ENCODE measurements around the gene FAM32A. TPM values are rescaled to one million over a fixed set of nuclear protein-coding genes. Genes with fewer than 3 reads are reported as not detected.
A peak's percentile ranks its signal among the peaks of the same experiment; 100 is the strongest.

The FAM32A gene
- polyA plus RNA-seq, 4 donors: 82.3 to 205 (median 151) TPM

DNA sequence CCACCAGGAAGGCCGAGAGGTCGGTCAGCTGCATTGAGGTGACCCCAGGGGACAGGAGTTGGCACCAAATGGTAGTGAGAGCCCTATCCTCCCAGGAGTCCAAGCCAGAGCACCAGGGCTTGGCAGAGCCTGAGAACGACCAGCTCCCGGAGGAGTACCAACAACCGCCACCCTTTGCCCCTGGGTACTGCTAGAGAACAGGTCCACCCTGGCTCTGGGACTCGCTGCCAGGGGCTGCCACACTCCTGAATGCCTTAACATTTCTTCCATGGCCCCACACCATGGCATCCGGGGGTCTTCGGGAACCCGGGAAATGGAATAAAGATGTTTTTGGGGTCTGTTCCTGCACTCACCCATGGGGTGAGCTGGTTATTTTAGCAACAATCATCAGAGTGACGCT lies 27.6 kb upstream of the FAM32A start:
- H3K9me3 ChIP-seq (ENCODE audit: control insufficient read depth in 2 of 2, insufficient read depth in 1 of 2, low read depth in 1 of 2, low read length in 1 of 2): no peaks in the 10 kb centered on the region
- DNase-seq (no peak), FAIRE-seq (no peak)
- 81 to 85% (median 81%) methylated on average over 10 of the region's 10 CpGs for WGBS, 3 donors
- no peak overlapping the region for H3K4me3 ChIP-seq (ENCODE audit: low read depth in 1 of 3, low read length in 3 of 3)
- peaks cover 0 to 47% (median 27%) of the 10 kb centered on the region in 3 donors for H3K36me3 ChIP-seq (ENCODE audit: control insufficient read depth in 3 of 3, insufficient read depth in 2 of 3, low read depth in 1 of 3, low read length in 3 of 3)
- no peak overlapping the region for H3K27ac ChIP-seq (ENCODE audit: low read depth in 1 of 3, low read length in 2 of 3)
- no peaks in the 10 kb centered on the region for H3K4me1 ChIP-seq (ENCODE audit: control insufficient read depth in 3 of 3, insufficient read depth in 2 of 3, low read depth in 1 of 3, low read length in 2 of 3)
- H3K27me3 ChIP-seq (ENCODE audit: control insufficient read depth in 3 of 3, insufficient read depth in 3 of 3, low read length in 3 of 3): no peaks in the 10 kb centered on the region

- 88 to 92% (median 90%) methylated on average over 5 of the region's 5 CpGs for WGBS, 3 donors
- Histone ChIP-seq H3K4me3 (ENCODE audit: low read depth in 1 of 3, low read length in 3 of 3) (no peak overlapping the region), H3K36me3 (ENCODE audit: control insufficient read depth in 3 of 3, insufficient read depth in 2 of 3, low read depth in 1 of 3, low read length in 3 of 3) (peaks cover 0 to 27% (median 13%) of the 10 kb centered on the region in 3 donors), H3K27me3 (ENCODE audit: control insufficient read depth in 3 of 3, insufficient read depth in 3 of 3, low read length in 3 of 3) (no peaks in the 10 kb centered on the region), H3K9me3 (ENCODE audit: control insufficient read depth in 2 of 2, insufficient read depth in 1 of 2, low read depth in 1 of 2, low read length in 1 of 2) (no peaks in the 10 kb centered on the region), H3K4me1 (ENCODE audit: control insufficient read depth in 3 of 3, insufficient read depth in 2 of 3, low read depth in 1 of 3, low read length in 2 of 3) (no peaks in the 10 kb centered on the region), H3K27ac (ENCODE audit: low read depth in 1 of 3, low read length in 2 of 3) (no peak overlapping the region)
- no peak for FAIRE-seq
- no peak for DNase-seq
Observed at GRCh38 chr19:16159655-16160054, 25.6 kb upstream of the FAM32A start.

DNA sequence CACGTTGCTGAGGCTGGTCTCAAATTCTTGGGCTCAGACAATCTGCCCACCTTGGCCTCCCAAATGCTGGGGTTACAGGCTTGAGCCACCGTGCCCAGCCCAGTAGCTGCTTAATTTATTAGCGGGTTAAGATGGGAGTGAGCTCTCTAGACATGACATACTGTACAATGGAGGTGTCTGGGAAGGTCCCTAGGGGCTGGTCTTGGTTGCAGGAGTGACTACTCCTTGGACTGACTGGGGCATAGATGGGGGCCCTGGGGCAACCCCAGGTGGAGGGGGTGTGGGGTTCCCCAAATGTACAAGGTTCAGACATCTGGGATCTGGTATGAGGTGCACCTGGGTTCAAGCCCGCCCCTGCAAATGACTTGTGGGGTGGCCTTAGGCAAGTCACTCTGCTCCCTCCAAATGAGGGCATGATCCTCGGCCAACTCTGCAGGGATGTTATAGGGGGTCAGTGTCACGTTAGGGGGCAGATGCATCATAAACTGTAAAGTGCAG lies 24.7 kb upstream of the FAM32A start:
- Histone ChIP-seq H3K36me3 (ENCODE audit: control insufficient read depth in 3 of 3, insufficient read depth in 2 of 3, low read depth in 1 of 3, low read length in 3 of 3) (peaks cover 0 to 19% (median 7%) of the 10 kb centered on the region in 3 donors), H3K9me3 (ENCODE audit: control insufficient read depth in 2 of 2, insufficient read depth in 1 of 2, low read depth in 1 of 2, low read length in 1 of 2) (no peaks in the 10 kb centered on the region), H3K4me1 (ENCODE audit: control insufficient read depth in 3 of 3, insufficient read depth in 2 of 3, low read depth in 1 of 3, low read length in 2 of 3) (no peaks in the 10 kb centered on the region), H3K27ac (ENCODE audit: low read depth in 1 of 3, low read length in 2 of 3) (no peak overlapping the region), H3K27me3 (ENCODE audit: control insufficient read depth in 3 of 3, insufficient read depth in 3 of 3, low read length in 3 of 3) (no peaks in the 10 kb centered on the region), H3K4me3 (ENCODE audit: low read depth in 1 of 3, low read length in 3 of 3) (no peak overlapping the region)
- no peak for DNase-seq
- WGBS, 3 donors: 61 to 67% (median 63%) methylated on average over 6 of the region's 6 CpGs
- no peak for FAIRE-seq

DNA sequence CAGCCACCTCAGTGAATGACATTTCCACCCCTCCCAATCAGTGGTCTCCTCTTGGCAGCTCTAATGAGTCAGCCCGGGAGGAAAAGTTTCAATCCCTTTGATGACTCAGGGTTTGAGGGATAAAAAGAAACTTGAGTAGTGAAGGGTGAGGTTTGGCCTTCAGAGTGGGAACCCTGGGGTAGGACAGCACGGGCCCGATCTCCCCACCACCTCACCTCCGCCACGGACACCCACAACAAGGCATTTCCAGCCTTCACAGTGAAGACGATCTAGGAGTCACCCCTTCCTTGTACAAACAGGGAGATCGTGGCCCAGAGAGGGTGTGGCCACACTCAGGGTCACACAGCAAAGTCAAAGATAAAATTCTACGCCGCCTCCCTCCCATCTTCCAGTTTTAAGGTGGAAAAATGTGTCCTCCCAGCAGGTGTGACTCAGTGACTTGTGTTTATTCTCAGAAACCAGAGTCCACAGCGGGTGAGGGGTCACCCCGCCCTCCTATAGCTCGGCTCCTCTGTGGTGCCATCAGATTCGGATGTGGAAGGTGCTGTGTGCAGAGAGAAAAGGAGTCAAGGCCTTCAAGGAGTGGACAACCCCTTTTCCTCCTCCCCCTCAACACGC lies 24.2 kb upstream of the FAM32A start:
- FAIRE-seq (no peak), DNase-seq (peak in 1 of 2 donors; percentile 19)
- 39 to 58% (median 44%) methylated on average over 14 of the region's 14 CpGs for whole genome bisulfite sequencing, 3 donors
- Histone ChIP-seq H3K4me3 (ENCODE audit: low read depth in 1 of 3, low read length in 3 of 3) (no peak overlapping the region), H3K36me3 (ENCODE audit: control insufficient read depth in 3 of 3, insufficient read depth in 2 of 3, low read depth in 1 of 3, low read length in 3 of 3) (peaks cover 0 to 14% (median 5%) of the 10 kb centered on the region in 3 donors), H3K27me3 (ENCODE audit: control insufficient read depth in 3 of 3, insufficient read depth in 3 of 3, low read length in 3 of 3) (no peaks in the 10 kb centered on the region), H3K4me1 (ENCODE audit: control insufficient read depth in 3 of 3, insufficient read depth in 2 of 3, low read depth in 1 of 3, low read length in 2 of 3) (no peaks in the 10 kb centered on the region), H3K9me3 (ENCODE audit: control insufficient read depth in 2 of 2, insufficient read depth in 1 of 2, low read depth in 1 of 2, low read length in 1 of 2) (no peaks in the 10 kb centered on the region), H3K27ac (ENCODE audit: low read depth in 1 of 3, low read length in 2 of 3) (no peak overlapping the region)

- Histone ChIP-seq H3K36me3 (ENCODE audit: control insufficient read depth in 3 of 3, insufficient read depth in 2 of 3, low read depth in 1 of 3, low read length in 3 of 3) (peaks cover 0 to 13% (median 5%) of the 10 kb centered on the region in 3 donors), H3K9me3 (ENCODE audit: control insufficient read depth in 2 of 2, insufficient read depth in 1 of 2, low read depth in 1 of 2, low read length in 1 of 2) (no peaks in the 10 kb centered on the region), H3K4me3 (ENCODE audit: low read depth in 1 of 3, low read length in 3 of 3) (no peak overlapping the region), H3K4me1 (ENCODE audit: control insufficient read depth in 3 of 3, insufficient read depth in 2 of 3, low read depth in 1 of 3, low read length in 2 of 3) (no peaks in the 10 kb centered on the region), H3K27me3 (ENCODE audit: control insufficient read depth in 3 of 3, insufficient read depth in 3 of 3, low read length in 3 of 3) (no peaks in the 10 kb centered on the region), H3K27ac (ENCODE audit: low read depth in 1 of 3, low read length in 2 of 3) (no peak overlapping the region)
- 53 to 80% (median 70%) methylated on average over 3 of the region's 3 CpGs for WGBS, 3 donors
- DNase-seq: no peak
- FAIRE-seq: no peak
Observed at GRCh38 chr19:16161840-16162239, 23.4 kb upstream of the FAM32A start.

DNA sequence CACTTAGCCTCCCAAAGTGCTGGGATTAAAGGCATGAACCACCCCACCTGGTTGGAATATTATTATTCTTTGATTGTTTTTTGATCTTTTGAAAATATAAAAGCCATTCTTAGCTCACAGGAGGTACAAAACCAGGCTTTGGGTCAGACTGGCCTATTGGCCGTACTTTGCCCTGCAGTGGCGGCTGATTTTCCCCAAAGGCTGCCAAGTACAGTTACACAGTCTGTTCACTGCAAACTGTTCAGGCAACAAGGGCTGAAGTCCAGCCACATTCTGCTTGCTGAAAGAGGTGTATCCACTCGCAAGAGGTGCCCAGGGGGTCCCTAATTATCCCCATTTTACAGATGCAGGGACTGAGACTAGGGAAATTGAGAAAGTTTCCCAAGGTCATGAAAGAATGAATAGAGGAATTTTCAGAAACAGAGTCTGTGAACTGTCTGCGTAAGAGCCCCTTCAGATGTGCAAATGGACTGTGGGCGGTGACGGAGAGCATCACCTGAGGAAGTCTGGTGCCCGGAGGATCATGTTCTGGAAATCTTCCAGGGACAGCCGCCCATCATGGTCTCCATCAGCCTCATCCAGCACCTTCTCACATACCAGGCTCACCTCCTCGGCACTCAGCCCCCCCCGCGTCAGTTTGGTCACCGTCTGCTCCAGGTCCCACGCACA lies 20.9 kb upstream of the FAM32A start:
- Histone ChIP-seq H3K27ac (ENCODE audit: low read depth in 1 of 3, low read length in 2 of 3) (no peak overlapping the region), H3K4me3 (ENCODE audit: low read depth in 1 of 3, low read length in 3 of 3) (no peak overlapping the region), H3K9me3 (ENCODE audit: control insufficient read depth in 2 of 2, insufficient read depth in 1 of 2, low read depth in 1 of 2, low read length in 1 of 2) (no peaks in the 10 kb centered on the region), H3K36me3 (ENCODE audit: control insufficient read depth in 3 of 3, insufficient read depth in 2 of 3, low read depth in 1 of 3, low read length in 3 of 3) (no peaks in the 10 kb centered on the region), H3K27me3 (ENCODE audit: control insufficient read depth in 3 of 3, insufficient read depth in 3 of 3, low read length in 3 of 3) (no peaks in the 10 kb centered on the region), H3K4me1 (ENCODE audit: control insufficient read depth in 3 of 3, insufficient read depth in 2 of 3, low read depth in 1 of 3, low read length in 2 of 3) (no peaks in the 10 kb centered on the region)
- DNase-seq (peak in 1 of 2 donors; percentile 80), FAIRE-seq (no peak)
- 71 to 82% (median 77%) methylated on average over 13 of the region's 13 CpGs for WGBS, 3 donors

GRCh38 chr19:16166417-16166816 lies 18.8 kb upstream of the FAM32A start:
- DNase-seq: no peak
- Histone ChIP-seq H3K4me3 (ENCODE audit: low read depth in 1 of 3, low read length in 3 of 3) (no peak overlapping the region), H3K27ac (ENCODE audit: low read depth in 1 of 3, low read length in 2 of 3) (no peak overlapping the region), H3K36me3 (ENCODE audit: control insufficient read depth in 3 of 3, insufficient read depth in 2 of 3, low read depth in 1 of 3, low read length in 3 of 3) (no peaks in the 10 kb centered on the region), H3K27me3 (ENCODE audit: control insufficient read depth in 3 of 3, insufficient read depth in 3 of 3, low read length in 3 of 3) (no peaks in the 10 kb centered on the region), H3K4me1 (ENCODE audit: control insufficient read depth in 3 of 3, insufficient read depth in 2 of 3, low read depth in 1 of 3, low read length in 2 of 3) (no peaks in the 10 kb centered on the region), H3K9me3 (ENCODE audit: control insufficient read depth in 2 of 2, insufficient read depth in 1 of 2, low read depth in 1 of 2, low read length in 1 of 2) (no peaks in the 10 kb centered on the region)
- no peak for FAIRE-seq
- WGBS, 3 donors: 92 to 100% (median 94%) methylated on average over 1 of the region's 1 CpG

DNA sequence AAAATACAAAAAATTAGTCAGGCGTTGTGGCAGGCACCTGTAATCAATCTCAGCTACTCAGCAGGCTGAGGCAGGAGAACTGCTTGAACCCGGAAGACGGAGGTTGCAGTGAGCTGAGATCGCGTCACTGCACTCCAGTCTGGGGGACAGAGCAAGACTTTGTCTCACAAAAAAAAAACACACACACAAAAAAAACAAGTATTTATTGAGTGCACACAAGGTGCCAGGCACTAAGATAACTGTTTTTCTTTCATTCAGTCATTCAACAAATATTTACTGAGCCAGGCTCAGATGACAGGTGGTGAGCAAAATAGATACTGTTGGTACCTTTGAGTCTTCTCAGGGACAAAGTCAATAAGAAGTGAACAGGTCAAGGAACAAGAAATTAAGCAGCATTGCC lies 18.2 kb upstream of the FAM32A start:
- 76 to 88% (median 84%) methylated on average over 5 of the region's 5 CpGs for WGBS, 3 donors
- H3K4me1 ChIP-seq (ENCODE audit: control insufficient read depth in 3 of 3, insufficient read depth in 2 of 3, low read depth in 1 of 3, low read length in 2 of 3): no peaks in the 10 kb centered on the region
- H3K4me3 ChIP-seq (ENCODE audit: low read depth in 1 of 3, low read length in 3 of 3): no peak overlapping the region
- no peak overlapping the region for H3K27ac ChIP-seq (ENCODE audit: low read depth in 1 of 3, low read length in 2 of 3)
- FAIRE-seq (no peak), DNase-seq (no peak)
- no peaks in the 10 kb centered on the region for H3K36me3 ChIP-seq (ENCODE audit: control insufficient read depth in 3 of 3, insufficient read depth in 2 of 3, low read depth in 1 of 3, low read length in 3 of 3)
- no peaks in the 10 kb centered on the region for H3K9me3 ChIP-seq (ENCODE audit: control insufficient read depth in 2 of 2, insufficient read depth in 1 of 2, low read depth in 1 of 2, low read length in 1 of 2)
- no peaks in the 10 kb centered on the region for H3K27me3 ChIP-seq (ENCODE audit: control insufficient read depth in 3 of 3, insufficient read depth in 3 of 3, low read length in 3 of 3)

All from small intestine (tissue), 7 donors.